Embryonic facial prominence (tissue), 1 donor: ENCODE results near the gene SND1.

Experiments
- DNase-seq: peaks from one replicate; pipeline ENCODE4 v3.0.0-alpha.2; 2016; ENCODE audit errors: extremely low spot score

Gene SND1

GRCh38 chr7:128115821-128116723 is 464.1 kb downstream of the SND1 start:
- no peak for DNase-seq

GRCh38 chr7:128116740-128117139 is 464.7 kb downstream of the SND1 start:
- DNase-seq = no peak

- no peak for DNase-seq
Observed at GRCh38 chr7:128117691-128118090, 465.7 kb downstream of the SND1 start.

GRCh38 chr7:128119036-128119435 is 467.0 kb downstream of the SND1 start:
- DNase-seq = no peak

GRCh38 chr7:128120116-128120515 is 468.1 kb downstream of the SND1 start:
- DNase-seq = no peak

- no peak for DNase-seq
Observed at GRCh38 chr7:128120976-128121490, 469.0 kb downstream of the SND1 start.

- no peak for DNase-seq
Observed at GRCh38 chr7:128121711-128122530, 469.9 kb downstream of the SND1 start.

- no peak for DNase-seq
Observed at GRCh38 chr7:128122576-128123290, 470.7 kb downstream of the SND1 start.

GRCh38 chr7:128123291-128124037 is 471.5 kb downstream of the SND1 start:
- DNase-seq = no peak

GRCh38 chr7:128124786-128125185 is 472.8 kb downstream of the SND1 start:
- DNase-seq = no peak

- no peak for DNase-seq
Observed at GRCh38 chr7:128125816-128126215, 473.8 kb downstream of the SND1 start.

GRCh38 chr7:128128401-128128800 is 476.4 kb downstream of the SND1 start:
- DNase-seq = no peak

- no peak for DNase-seq
Observed at GRCh38 chr7:128129224-128129864, 477.4 kb downstream of the SND1 start.

GRCh38 chr7:128131115-128131514 is 479.1 kb downstream of the SND1 start:
- DNase-seq = no peak

GRCh38 chr7:128131731-128132130 is 479.7 kb downstream of the SND1 start:
- DNase-seq = no peak

GRCh38 chr7:128132426-128133069 is 480.6 kb downstream of the SND1 start:
- no peak for DNase-seq

- DNase-seq = no peak
Observed at GRCh38 chr7:128135159-128135514, 483.1 kb downstream of the SND1 start.

GRCh38 chr7:128135515-128136214 is 483.7 kb downstream of the SND1 start:
- DNase-seq = no peak

GRCh38 chr7:128136215-128136597 is 484.2 kb downstream of the SND1 start:
- DNase-seq = no peak

- DNase-seq = no peak
Observed at GRCh38 chr7:128137181-128137580, 485.2 kb downstream of the SND1 start.
